Liver (tissue), 9 donors: ENCODE results near the gene PEX5L. TPM values are rescaled to one million over a fixed set of nuclear protein-coding genes. Genes with fewer than 3 reads are reported as not detected.

ENCODE experiments used
- DNase-seq: peaks from one replicate; pipeline ENCODE4 v3.0.0-alpha.2; 2017; ENCODE audit warnings: low spot score
- H3K27ac ChIP-seq, 2 donors: one replicate each; pipeline ENCODE4 v1.7.0; 2013; ENCODE audit warnings: inconsistent platforms in 2 of 2, low read length in 2 of 2, control low read depth in 1 of 2, low read depth in 1 of 2, mild to moderate bottlenecking in 1 of 2
- H3K27me3 ChIP-seq, 4 donors: one replicate each; pipeline versions ENCODE4 v1.6.1 to v1.7.0; 2013; ENCODE audit warnings: low read length in 3 of 4, inconsistent platforms in 1 of 4, mild to moderate bottlenecking in 1 of 4, moderate library complexity in 1 of 4; ENCODE audit not compliant: control insufficient read depth in 4 of 4, insufficient read depth in 4 of 4
- H3K36me3 ChIP-seq, 4 donors: one replicate each; pipeline versions ENCODE4 v1.6.1 to v1.7.0; 2013; ENCODE audit warnings: low read length in 3 of 4, mild to moderate bottlenecking in 3 of 4, low read depth in 1 of 4, moderate library complexity in 1 of 4; ENCODE audit not compliant: control insufficient read depth in 4 of 4, insufficient read depth in 3 of 4
- H3K4me1 ChIP-seq, 4 donors: one replicate each; pipeline versions ENCODE4 v1.6.1 to v1.7.0; 2013; ENCODE audit warnings: low read length in 3 of 4, mild to moderate bottlenecking in 3 of 4, moderate library complexity in 1 of 4; ENCODE audit not compliant: control insufficient read depth in 4 of 4, insufficient read depth in 4 of 4
- H3K4me3 ChIP-seq, 3 donors: one replicate each; pipeline versions ENCODE4 v1.6.1 to v1.7.0; 2013; ENCODE audit warnings: low read length in 3 of 3, control low read depth in 1 of 3, low read depth in 1 of 3, mild to moderate bottlenecking in 1 of 3
- H3K9ac ChIP-seq, 2 donors: one replicate each; pipeline ENCODE4 v1.7.0; 2013; ENCODE audit warnings: low read length in 2 of 2, mild to moderate bottlenecking in 2 of 2, moderate library complexity in 2 of 2, control low read depth in 1 of 2, low read depth in 1 of 2
- H3K9me3 ChIP-seq, 4 donors: one replicate each; pipeline versions ENCODE4 v1.6.1 to v1.7.0; 2013; ENCODE audit warnings: low read length in 3 of 4; ENCODE audit not compliant: control insufficient read depth in 4 of 4
- ATF3 ChIP-seq: IDR thresholded peaks from 2 replicates; pipeline ENCODE4 v1.6.1; 2016; ENCODE audit warnings: antibody characterized with exemption
- EGR1 ChIP-seq, 2 donors: IDR thresholded peaks; 2 replicates each; pipeline ENCODE4 v1.6.1; 2016 to 2018; ENCODE audit warnings: antibody characterized with exemption in 2 of 2, low read depth in 2 of 2
- FOXA1 ChIP-seq: IDR thresholded peaks from 2 replicates; pipeline ENCODE4 v1.6.1; 2016; ENCODE audit warnings: antibody characterized with exemption
- FOXA2 ChIP-seq: IDR thresholded peaks from 2 replicates; pipeline ENCODE4 v1.6.1; 2016; ENCODE audit warnings: antibody characterized with exemption
- GABPA ChIP-seq, 2 donors: IDR thresholded peaks in 1 of 2; conservative IDR thresholded peaks in 1 of 2; 2 replicates each; pipeline ENCODE4 v1.6.1; 2016; ENCODE audit warnings: antibody characterized with exemption in 2 of 2, mild to moderate bottlenecking in 1 of 2, moderate library complexity in 1 of 2
- HNF4A ChIP-seq, 2 donors: conservative IDR thresholded peaks; 2 replicates each; pipeline ENCODE4 v1.6.1; 2016; ENCODE audit warnings: antibody characterized with exemption in 2 of 2, mild to moderate bottlenecking in 2 of 2
- HNF4G ChIP-seq: IDR thresholded peaks from 2 replicates; pipeline ENCODE4 v1.6.1; 2016; ENCODE audit warnings: antibody characterized with exemption
- JUND ChIP-seq, 2 donors: IDR thresholded peaks; 2 replicates each; pipeline ENCODE4 v1.6.1; 2016; ENCODE audit warnings: antibody characterized with exemption in 2 of 2
- NR2F2 ChIP-seq: IDR thresholded peaks from 2 replicates; pipeline ENCODE4 v1.6.1; 2016; ENCODE audit warnings: antibody characterized with exemption
- RAD21 ChIP-seq, 2 donors: IDR thresholded peaks; 2 replicates each; pipeline ENCODE4 v1.6.1; 2016; ENCODE audit warnings: antibody characterized with exemption in 2 of 2, mild to moderate bottlenecking in 2 of 2
- RXRA ChIP-seq, 2 donors: IDR thresholded peaks; 2 replicates each; pipeline ENCODE4 v1.6.1; 2017 to 2018; ENCODE audit warnings: antibody characterized with exemption in 2 of 2, mild to moderate bottlenecking in 1 of 2
- SP1 ChIP-seq: IDR thresholded peaks from 2 replicates; pipeline ENCODE4 v1.6.1; 2018; ENCODE audit warnings: antibody characterized with exemption, mild to moderate bottlenecking
- TAF1 ChIP-seq: conservative IDR thresholded peaks from 2 replicates; pipeline ENCODE4 v1.6.1; 2016; ENCODE audit warnings: antibody characterized with exemption, mild to moderate bottlenecking
- YY1 ChIP-seq: IDR thresholded peaks from 2 replicates; pipeline ENCODE4 v1.6.1; 2016; ENCODE audit warnings: antibody characterized with exemption, mild to moderate bottlenecking
- ZBTB33 ChIP-seq: IDR thresholded peaks from 2 replicates; pipeline ENCODE4 v1.6.1; 2016; ENCODE audit warnings: antibody characterized with exemption
- WGBS: extraction: QIAGEN DNeasy Blood & Tissue Kit; methylation state at CpG from one replicate; pipeline ENCODE4 v1.1.7; 2013; 5-methylcytosine and 5-hydroxymethylcytosine counted together
- polyA plus RNA-seq, 2 donors: library from polyadenylated mRNA; stranded (reverse) in 1 of 2; unstranded in 1 of 2; fragments of 200-250 nt in 1 of 2; fragments of >200 nt in 1 of 2; fragmentation: Nextera tagmentation in 1 of 2; extraction: Ambion mirVana in 1 of 2; gene quantifications; one replicate each; pipeline versions ENCODE4 v1.2.1 to v1.2.3, GENCODE V29; 2013 to 2015
- total RNA-seq, 2 donors: library from RNA; depleted of rRNA; stranded (reverse); fragments of >200 nt; gene quantifications; one replicate each; pipeline ENCODE4 v1.2.3, GENCODE V29; 2014
- TF ChIP-seq, protein P1 (sequence below): IDR thresholded peaks from 2 replicates; pipeline ENCODE4 v1.6.1; 2016; ENCODE audit warnings: antibody characterized with exemption
- TF ChIP-seq, protein P2 (sequence below): IDR thresholded peaks from 2 replicates; pipeline ENCODE4 v1.6.1; 2016; ENCODE audit warnings: antibody characterized with exemption, mild to moderate bottlenecking
- donor health status: healthy.
- donor health status: healthy.
- donor health status: healthy.
- donor health status: healthy.
- donor health status: healthy.

PEX5L gene
- total and polyA plus RNA-seq, 4 donors: 0.03 TPM; not detected in 3

GRCh38 chr3:180048103-180048502 is 11.4 kb upstream of the PEX5L start:
- Histone ChIP-seq H3K27me3 (peaks cover 0 to 4% (median 2%) of the 10 kb centered on the region in 4 donors), H3K4me3 (no peak overlapping the region), H3K9me3 (no peaks in the 10 kb centered on the region), H3K9ac (no peak overlapping the region), H3K36me3 (no peaks in the 10 kb centered on the region), H3K4me1 (no peaks in the 10 kb centered on the region), H3K27ac (no peak overlapping the region)
- TF ChIP-seq FOXA2 (no peak), GABPA (IDR thresholded peaks at IDR 0.05 in 1 of 2, conservative IDR thresholded peaks at IDR 0.05 in 1 of 2) (no peak), HNF4A (conservative IDR thresholded peaks at IDR 0.05) (no peak), TAF1 (no peak), RXRA (IDR thresholded peaks at IDR 0.05) (no peak), JUND (IDR thresholded peaks at IDR 0.05) (no peak), ZBTB33 (no peak), FOXA1 (no peak), HNF4G (no peak), NR2F2 (no peak), YY1 (no peak), EGR1 (IDR thresholded peaks at IDR 0.05; ENCODE audit: low read depth in 2 of 2) (no peak), ATF3 (no peak), SP1 (no peak), RAD21 (IDR thresholded peaks at IDR 0.05) (no peak)
- TF ChIP-seq, protein P1, sequence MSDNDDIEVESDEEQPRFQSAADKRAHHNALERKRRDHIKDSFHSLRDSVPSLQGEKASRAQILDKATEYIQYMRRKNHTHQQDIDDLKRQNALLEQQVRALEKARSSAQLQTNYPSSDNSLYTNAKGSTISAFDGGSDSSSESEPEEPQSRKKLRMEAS: no peak
- TF ChIP-seq, protein P2, sequence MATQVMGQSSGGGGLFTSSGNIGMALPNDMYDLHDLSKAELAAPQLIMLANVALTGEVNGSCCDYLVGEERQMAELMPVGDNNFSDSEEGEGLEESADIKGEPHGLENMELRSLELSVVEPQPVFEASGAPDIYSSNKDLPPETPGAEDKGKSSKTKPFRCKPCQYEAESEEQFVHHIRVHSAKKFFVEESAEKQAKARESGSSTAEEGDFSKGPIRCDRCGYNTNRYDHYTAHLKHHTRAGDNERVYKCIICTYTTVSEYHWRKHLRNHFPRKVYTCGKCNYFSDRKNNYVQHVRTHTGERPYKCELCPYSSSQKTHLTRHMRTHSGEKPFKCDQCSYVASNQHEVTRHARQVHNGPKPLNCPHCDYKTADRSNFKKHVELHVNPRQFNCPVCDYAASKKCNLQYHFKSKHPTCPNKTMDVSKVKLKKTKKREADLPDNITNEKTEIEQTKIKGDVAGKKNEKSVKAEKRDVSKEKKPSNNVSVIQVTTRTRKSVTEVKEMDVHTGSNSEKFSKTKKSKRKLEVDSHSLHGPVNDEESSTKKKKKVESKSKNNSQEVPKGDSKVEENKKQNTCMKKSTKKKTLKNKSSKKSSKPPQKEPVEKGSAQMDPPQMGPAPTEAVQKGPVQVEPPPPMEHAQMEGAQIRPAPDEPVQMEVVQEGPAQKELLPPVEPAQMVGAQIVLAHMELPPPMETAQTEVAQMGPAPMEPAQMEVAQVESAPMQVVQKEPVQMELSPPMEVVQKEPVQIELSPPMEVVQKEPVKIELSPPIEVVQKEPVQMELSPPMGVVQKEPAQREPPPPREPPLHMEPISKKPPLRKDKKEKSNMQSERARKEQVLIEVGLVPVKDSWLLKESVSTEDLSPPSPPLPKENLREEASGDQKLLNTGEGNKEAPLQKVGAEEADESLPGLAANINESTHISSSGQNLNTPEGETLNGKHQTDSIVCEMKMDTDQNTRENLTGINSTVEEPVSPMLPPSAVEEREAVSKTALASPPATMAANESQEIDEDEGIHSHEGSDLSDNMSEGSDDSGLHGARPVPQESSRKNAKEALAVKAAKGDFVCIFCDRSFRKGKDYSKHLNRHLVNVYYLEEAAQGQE: no peak
- 48% methylated on average over 1 of the region's 1 CpG for WGBS
- no peak for DNase-seq

DNA sequence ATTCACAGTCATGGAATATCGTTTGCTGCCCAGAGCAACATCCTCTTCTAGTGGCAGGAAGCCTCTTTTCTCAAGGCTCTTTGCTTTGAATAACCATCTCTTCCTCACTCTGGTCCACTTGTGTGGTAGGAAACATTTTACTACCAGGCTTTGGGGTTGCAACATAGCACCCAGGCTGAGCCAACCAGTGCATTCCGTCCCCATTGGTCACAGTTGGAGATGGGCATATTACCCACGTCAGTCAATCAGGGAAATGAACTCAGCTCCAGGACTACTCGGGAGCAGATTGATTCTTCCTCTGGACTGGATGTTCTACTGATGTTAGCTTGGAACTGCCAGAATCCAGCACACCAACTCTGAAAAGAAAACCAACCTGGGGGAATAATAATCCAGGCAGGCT is 4.2 kb upstream of the PEX5L start:
- Histone ChIP-seq H3K4me3 (no peak overlapping the region), H3K27me3 (peaks cover 2 to 11% (median 5%) of the 10 kb centered on the region in 4 donors), H3K27ac (no peak overlapping the region), H3K9ac (no peak overlapping the region), H3K4me1 (peaks cover 4 to 13% (median 8%) of the 10 kb centered on the region in 4 donors), H3K36me3 (no peaks in the 10 kb centered on the region), H3K9me3 (no peaks in the 10 kb centered on the region)
- no peak for TF ChIP-seq TAF1
- no peak for TF ChIP-seq HNF4G
- no peak for DNase-seq
- WGBS: 53% methylated on average over 4 of the region's 4 CpGs
